GM18505 (cell line): Measurements from ENCODE around the gene ATP2C1.
"Not testable (repeated sequence)": the region's sequence is repeated elsewhere in the genome, so short reads cannot be mapped to it uniquely, and the experiment has no call there.

Source experiments
- ATAC-seq: cut with Tn5 transposase; IDR thresholded peaks from one replicate; pipeline ENCODE4 v1.9.1; 2021; ENCODE audit not compliant: unreplicated experiment
- POLR2A ChIP-seq: IDR thresholded peaks from 4 replicates; pipeline ENCODE4 v1.6.1; 2011; ENCODE audit warnings: borderline replicate concordance; ENCODE audit not compliant: insufficient read depth, insufficient read length; ENCODE audit errors: extremely low read depth

The ATP2C1 gene

GRCh38 chr3:131038326-131038725 lies 144.4 kb downstream of the ATP2C1 start:
- TF ChIP-seq POLR2A, result no peak
- no peak for ATAC-seq

- not testable (repeated sequence) for ATAC-seq
Observed at GRCh38 chr3:131042271-131042985, 148.5 kb downstream of the ATP2C1 start.

- ATAC-seq, result no peak
- no peak for TF ChIP-seq POLR2A
Observed at GRCh38 chr3:131047582-131047981, 153.7 kb downstream of the ATP2C1 start.

- TF ChIP-seq POLR2A, result no peak
- ATAC-seq, result no peak
Observed at GRCh38 chr3:131048030-131048429, 154.1 kb downstream of the ATP2C1 start.

- no peak for ATAC-seq
- TF ChIP-seq POLR2A, result no peak
Observed at GRCh38 chr3:131050001-131050400, 156.1 kb downstream of the ATP2C1 start.

- ATAC-seq, result no peak
- TF ChIP-seq POLR2A, result no peak
Observed at GRCh38 chr3:131053043-131053859, 159.4 kb downstream of the ATP2C1 start.
